GM12878 (cell line): ENCODE data around the gene LACRT.

ENCODE experiments used
- ETV6 ChIP-seq, 2 experiments: fragments of 450-650 bp in 1 of 2; IDR thresholded peaks in 1 of 2; conservative IDR thresholded peaks in 1 of 2; 2 replicates each; pipeline ENCODE4 v1.6.1; 2014; ENCODE audit warnings: antibody characterized with exemption in 1 of 2, borderline replicate concordance in 1 of 2, low read depth in 1 of 2, mild to moderate bottlenecking in 1 of 2, moderate library complexity in 1 of 2
- FOXK2 ChIP-seq: fragments of 450-650 bp; IDR thresholded peaks from 2 replicates; pipeline ENCODE4 v1.6.1; 2017; ENCODE audit warnings: mild to moderate bottlenecking, moderate library complexity
- HCFC1 ChIP-seq: fragments of 150-350 bp; IDR thresholded peaks from 2 replicates; pipeline ENCODE4 v1.6.1; 2014; ENCODE audit warnings: low read length
- HDGF ChIP-seq: fragments of 450-650 bp; IDR thresholded peaks from 2 replicates; pipeline ENCODE4 v1.6.1; 2016; ENCODE audit warnings: antibody characterized with exemption
- POLR2AphosphoS2 ChIP-seq: IDR thresholded peaks from 2 replicates; pipeline ENCODE4 v1.6.1; 2011; ENCODE audit warnings: low read depth, mild to moderate bottlenecking, low read length, improper control_type of control experiment, moderate library complexity
- SREBF1 ChIP-seq: IDR thresholded peaks from 2 replicates; pipeline ENCODE4 v1.6.1; 2012; ENCODE audit warnings: mild to moderate bottlenecking, low read length
- SUZ12 ChIP-seq: fragments of 200-600 bp; sonication (generic); IDR thresholded peaks from one replicate; pipeline ENCODE4 v1.6.1; 2018; ENCODE audit warnings: antibody characterized with exemption, mild to moderate bottlenecking; ENCODE audit not compliant: unreplicated experiment
- TCF7 ChIP-seq: IDR thresholded peaks from 2 replicates; pipeline ENCODE4 v1.6.1; 2014; ENCODE audit warnings: antibody characterized with exemption, borderline replicate concordance
- TF ChIP-seq, protein P1 (sequence below): fragments of 450-650 bp; IDR thresholded peaks from 2 replicates; pipeline ENCODE4 v1.6.1; 2018; ENCODE audit warnings: mild to moderate bottlenecking, low read depth, moderate library complexity; ENCODE audit not compliant: partially characterized antibody
- TF ChIP-seq, protein P2 (sequence below), 3 experiments: IDR thresholded peaks in 2 of 3; conservative IDR thresholded peaks in 1 of 3; 2 replicates each; pipeline ENCODE4 v1.5.1; 2011; ENCODE audit warnings: low read depth in 3 of 3, low read length in 3 of 3, mild to moderate bottlenecking in 3 of 3, control low read depth in 2 of 3, moderate library complexity in 2 of 3, inconsistent platforms in 1 of 3, mixed read lengths in 1 of 3; ENCODE audit not compliant: control insufficient read depth in 2 of 3, insufficient read depth in 1 of 3; ENCODE audit errors: extremely low read depth in 1 of 3

DNA sequence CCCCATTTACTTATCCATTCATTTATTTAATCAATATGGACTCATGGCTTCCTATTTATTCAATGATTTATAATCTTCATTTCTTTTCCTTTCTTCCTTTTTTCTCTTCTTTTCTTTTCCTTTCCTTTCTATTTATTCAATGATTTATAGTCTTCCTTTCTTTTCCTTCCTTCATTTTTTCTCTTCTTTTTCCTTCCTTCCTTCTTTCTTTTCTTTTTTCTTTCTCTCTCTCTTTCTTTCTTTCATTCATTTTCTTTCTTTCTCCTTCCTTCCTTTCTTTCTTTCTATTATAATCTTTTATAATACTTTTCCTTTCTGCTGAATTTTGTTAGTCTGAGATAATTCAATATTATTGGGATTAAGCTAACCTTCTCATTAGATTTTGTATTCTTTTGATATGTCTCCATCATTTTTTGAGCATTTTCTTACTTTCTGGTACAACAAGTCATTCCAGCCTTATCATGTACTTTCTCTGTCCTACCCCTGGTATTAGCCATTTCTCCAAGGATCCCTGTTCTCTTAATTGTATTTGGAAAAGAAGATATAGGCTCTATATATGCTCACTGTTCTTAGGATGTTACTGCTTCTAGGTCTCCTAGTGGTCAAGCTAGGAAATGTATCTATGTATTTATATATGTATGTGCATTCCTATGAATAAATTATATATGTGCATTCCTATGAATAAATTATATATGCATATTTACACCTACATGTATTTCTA lies 12.1 kb downstream of the LACRT start:
- TF ChIP-seq FOXK2 (no peak), ETV6 (conservative IDR thresholded peaks at IDR 0.05 in 1 of 2, IDR thresholded peaks at IDR 0.05 in 1 of 2; ENCODE audit: borderline replicate concordance in 1 of 2, low read depth in 1 of 2) (no peak), SUZ12 (no peak), HCFC1 (no peak), POLR2AphosphoS2 (no peak), SREBF1 (no peak), TCF7 (no peak), HDGF (no peak)
- TF ChIP-seq, protein P1, sequence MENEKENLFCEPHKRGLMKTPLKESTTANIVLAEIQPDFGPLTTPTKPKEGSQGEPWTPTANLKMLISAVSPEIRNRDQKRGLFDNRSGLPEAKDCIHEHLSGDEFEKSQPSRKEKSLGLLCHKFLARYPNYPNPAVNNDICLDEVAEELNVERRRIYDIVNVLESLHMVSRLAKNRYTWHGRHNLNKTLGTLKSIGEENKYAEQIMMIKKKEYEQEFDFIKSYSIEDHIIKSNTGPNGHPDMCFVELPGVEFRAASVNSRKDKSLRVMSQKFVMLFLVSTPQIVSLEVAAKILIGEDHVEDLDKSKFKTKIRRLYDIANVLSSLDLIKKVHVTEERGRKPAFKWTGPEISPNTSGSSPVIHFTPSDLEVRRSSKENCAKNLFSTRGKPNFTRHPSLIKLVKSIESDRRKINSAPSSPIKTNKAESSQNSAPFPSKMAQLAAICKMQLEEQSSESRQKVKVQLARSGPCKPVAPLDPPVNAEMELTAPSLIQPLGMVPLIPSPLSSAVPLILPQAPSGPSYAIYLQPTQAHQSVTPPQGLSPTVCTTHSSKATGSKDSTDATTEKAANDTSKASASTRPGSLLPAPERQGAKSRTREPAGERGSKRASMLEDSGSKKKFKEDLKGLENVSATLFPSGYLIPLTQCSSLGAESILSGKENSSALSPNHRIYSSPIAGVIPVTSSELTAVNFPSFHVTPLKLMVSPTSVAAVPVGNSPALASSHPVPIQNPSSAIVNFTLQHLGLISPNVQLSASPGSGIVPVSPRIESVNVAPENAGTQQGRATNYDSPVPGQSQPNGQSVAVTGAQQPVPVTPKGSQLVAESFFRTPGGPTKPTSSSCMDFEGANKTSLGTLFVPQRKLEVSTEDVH = no peak
- TF ChIP-seq, protein P2, sequence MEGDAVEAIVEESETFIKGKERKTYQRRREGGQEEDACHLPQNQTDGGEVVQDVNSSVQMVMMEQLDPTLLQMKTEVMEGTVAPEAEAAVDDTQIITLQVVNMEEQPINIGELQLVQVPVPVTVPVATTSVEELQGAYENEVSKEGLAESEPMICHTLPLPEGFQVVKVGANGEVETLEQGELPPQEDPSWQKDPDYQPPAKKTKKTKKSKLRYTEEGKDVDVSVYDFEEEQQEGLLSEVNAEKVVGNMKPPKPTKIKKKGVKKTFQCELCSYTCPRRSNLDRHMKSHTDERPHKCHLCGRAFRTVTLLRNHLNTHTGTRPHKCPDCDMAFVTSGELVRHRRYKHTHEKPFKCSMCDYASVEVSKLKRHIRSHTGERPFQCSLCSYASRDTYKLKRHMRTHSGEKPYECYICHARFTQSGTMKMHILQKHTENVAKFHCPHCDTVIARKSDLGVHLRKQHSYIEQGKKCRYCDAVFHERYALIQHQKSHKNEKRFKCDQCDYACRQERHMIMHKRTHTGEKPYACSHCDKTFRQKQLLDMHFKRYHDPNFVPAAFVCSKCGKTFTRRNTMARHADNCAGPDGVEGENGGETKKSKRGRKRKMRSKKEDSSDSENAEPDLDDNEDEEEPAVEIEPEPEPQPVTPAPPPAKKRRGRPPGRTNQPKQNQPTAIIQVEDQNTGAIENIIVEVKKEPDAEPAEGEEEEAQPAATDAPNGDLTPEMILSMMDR (IDR thresholded peaks at IDR 0.05 in 2 of 3, conservative IDR thresholded peaks at IDR 0.05 in 1 of 3; ENCODE audit: control insufficient read depth in 2 of 3, extremely low read depth in 1 of 3, insufficient read depth in 1 of 3, low read depth in 3 of 3, low read length in 3 of 3) = peak in 1 of 3 experiments; percentile 5; a peak in 1 of 6 replicates
